Peyer's patch (tissue), 4 donors: Measurements from ENCODE around the gene PAX2. TPM values are rescaled to one million over a fixed set of nuclear protein-coding genes. Genes with fewer than 3 reads are reported as not detected.

ENCODE experiments used
- DNase-seq, 3 donors: peaks; one replicate each; pipeline ENCODE4 v3.0.0-alpha.2; 2017 to 2019
- H3K27ac ChIP-seq, 4 donors: fragments of 200-600 bp; sonication (generic); one replicate each; pipeline ENCODE4 v1.5.1; 2016 to 2019
- H3K27me3 ChIP-seq, 2 donors: fragments of 200-600 bp; sonication (generic); one replicate each; pipeline ENCODE4 v1.5.1; 2019
- H3K36me3 ChIP-seq, 3 donors: fragments of 200-600 bp; sonication (generic); one replicate each; pipeline ENCODE4 v1.5.1; 2016 to 2019
- H3K4me1 ChIP-seq, 4 donors: fragments of 200-600 bp; sonication (generic); one replicate each; pipeline ENCODE4 v1.5.1; 2016 to 2019
- H3K4me3 ChIP-seq, 4 donors: fragments of 200-600 bp; sonication (generic); 1 replicate in 3 of 4; 2 replicates in 1 of 4; pipeline ENCODE4 v1.5.1; 2016 to 2019; ENCODE audit warnings: mild to moderate bottlenecking in 1 of 4
- H3K9me3 ChIP-seq, 4 donors: fragments of 200-600 bp; sonication (generic); one replicate each; pipeline ENCODE4 v1.5.1; 2016 to 2019; ENCODE audit warnings: mild to moderate bottlenecking in 1 of 4
- CTCF ChIP-seq, 6 experiments: fragments of 450-650 bp in 4 of 6; fragments of 200-600 bp in 2 of 6; sonication (generic) in 1 of 6; IDR thresholded peaks; one replicate each; pipeline ENCODE4 v1.5.1; 2017 to 2019; ENCODE audit warnings: antibody characterized with exemption in 6 of 6, mild to moderate bottlenecking in 3 of 6, moderate library complexity in 1 of 6
- POLR2A ChIP-seq, 2 donors: fragments of 450-650 bp; IDR thresholded peaks; one replicate each; pipeline ENCODE4 v1.5.1; 2017; ENCODE audit warnings: antibody characterized with exemption in 2 of 2, mild to moderate bottlenecking in 2 of 2, moderate library complexity in 2 of 2
- total RNA-seq, 4 donors: library from RNA; depleted of rRNA; stranded (reverse); fragments of >200 nt; gene quantifications; one replicate each; pipeline ENCODE4 v1.1.0, GENCODE V29; 2016

PAX2 gene
- total RNA-seq, 4 donors from 2014 or later: not detected

- no peak for TF ChIP-seq POLR2A (IDR thresholded peaks at IDR 0.05)
- TF ChIP-seq CTCF (IDR thresholded peaks at IDR 0.05): no peak
- no peak for DNase-seq
These were observed 17.8 kb downstream of the PAX2 start for GRCh38 chr10:100763043-100763747.

GRCh38 chr10:100766693-100767421 is 21.5 kb downstream of the PAX2 start:
- H3K36me3 ChIP-seq: no peaks in the 10 kb centered on the region
- DNase-seq: no peak
- H3K27ac ChIP-seq: no peak overlapping the region
- no peaks in the 10 kb centered on the region for H3K27me3 ChIP-seq
- no peaks in the 10 kb centered on the region for H3K9me3 ChIP-seq
- H3K4me1 ChIP-seq: no peaks in the 10 kb centered on the region
- no peak overlapping the region for H3K4me3 ChIP-seq
- no peak for TF ChIP-seq CTCF (IDR thresholded peaks at IDR 0.05)
- TF ChIP-seq POLR2A (IDR thresholded peaks at IDR 0.05): no peak

More at GRCh38 chr10:100763043-100763747, 17.8 kb downstream of the PAX2 start:
- no peaks in the 10 kb centered on the region for H3K4me1 ChIP-seq
- no peak overlapping the region for H3K4me3 ChIP-seq
- H3K27me3 ChIP-seq: no peaks in the 10 kb centered on the region
- H3K36me3 ChIP-seq: no peaks in the 10 kb centered on the region
- H3K9me3 ChIP-seq: no peaks in the 10 kb centered on the region
- no peak overlapping the region for H3K27ac ChIP-seq

GRCh38 chr10:100767422-100767775 is 22.0 kb downstream of the PAX2 start:
- Histone ChIP-seq H3K36me3 (no peaks in the 10 kb centered on the region), H3K4me1 (no peaks in the 10 kb centered on the region), H3K27me3 (no peaks in the 10 kb centered on the region), H3K9me3 (no peaks in the 10 kb centered on the region), H3K27ac (no peak overlapping the region), H3K4me3 (no peak overlapping the region)
- TF ChIP-seq POLR2A (IDR thresholded peaks at IDR 0.05) (no peak), CTCF (IDR thresholded peaks at IDR 0.05) (no peak)
- DNase-seq: no peak

GRCh38 chr10:100769481-100769880 is 24.1 kb downstream of the PAX2 start:
- Histone ChIP-seq H3K4me1 (no peaks in the 10 kb centered on the region), H3K4me3 (no peak overlapping the region), H3K9me3 (no peaks in the 10 kb centered on the region), H3K27ac (no peak overlapping the region), H3K27me3 (no peaks in the 10 kb centered on the region), H3K36me3 (no peaks in the 10 kb centered on the region)
- TF ChIP-seq POLR2A (IDR thresholded peaks at IDR 0.05): no peak
- no peak for TF ChIP-seq CTCF (IDR thresholded peaks at IDR 0.05)
- DNase-seq: no peak

- Histone ChIP-seq H3K9me3 (no peaks in the 10 kb centered on the region), H3K4me3 (no peak overlapping the region), H3K4me1 (no peaks in the 10 kb centered on the region), H3K36me3 (no peaks in the 10 kb centered on the region), H3K27ac (no peak overlapping the region), H3K27me3 (no peaks in the 10 kb centered on the region)
- TF ChIP-seq CTCF (IDR thresholded peaks at IDR 0.05) (no peak), POLR2A (IDR thresholded peaks at IDR 0.05) (no peak)
- no peak for DNase-seq
These were observed 28.3 kb downstream of the PAX2 start for GRCh38 chr10:100773646-100774045.
